Measurements from ENCODE around the gene YWHAB.
"Not testable (repeated sequence)": the region's sequence is repeated elsewhere in the genome, so short reads cannot be mapped to it uniquely, and the experiment has no call there.

YWHAB gene

DNA sequence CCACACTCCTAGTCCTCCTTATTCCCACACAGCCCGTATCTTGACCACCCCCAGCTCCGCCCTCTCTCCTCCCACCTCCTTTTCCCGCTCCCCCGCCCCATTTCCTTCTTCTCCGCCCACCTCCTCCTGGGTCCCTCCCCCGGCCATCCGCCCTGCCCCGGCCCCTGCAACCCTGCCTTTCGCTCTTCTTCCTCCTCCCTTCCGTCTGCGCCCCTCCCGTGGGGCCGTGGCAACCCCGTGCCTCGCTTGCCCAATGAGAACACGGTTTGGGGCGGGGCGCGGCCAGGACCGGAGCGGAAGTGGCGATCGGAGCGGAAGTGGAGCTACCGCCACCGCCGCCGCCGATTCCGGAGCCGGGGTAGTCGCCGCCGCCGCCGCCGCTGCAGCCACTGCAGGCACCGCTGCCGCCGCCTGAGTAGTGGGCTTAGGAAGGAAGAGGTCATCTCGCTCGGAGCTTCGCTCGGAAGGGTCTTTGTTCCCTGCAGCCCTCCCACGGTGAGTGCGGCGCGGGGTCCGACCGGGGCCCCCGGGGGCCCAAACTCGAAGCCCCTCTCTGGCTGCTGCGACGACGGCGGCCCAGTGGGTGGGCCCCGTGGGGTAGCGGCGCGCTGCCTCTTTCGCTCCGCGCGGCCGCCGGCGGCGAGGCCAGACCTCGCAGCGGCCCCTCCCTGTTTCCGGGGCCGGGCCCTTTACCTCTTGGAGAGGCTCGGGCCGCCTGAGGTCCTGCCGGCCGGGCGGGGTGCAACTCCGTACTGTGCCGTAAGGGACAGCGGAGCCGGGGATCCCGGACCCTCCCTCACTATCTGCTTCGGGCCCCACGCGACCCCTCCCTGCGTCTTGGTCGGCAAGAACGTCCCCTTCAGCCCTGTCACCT, at the start of gene YWHAB:
Gene YWHAB, plus strand, starts transcription at position 314 of the 874 bp plus-strand sequence. CDS start 15,829 bp downstream, outside the sequence.
- DNase-seq (ENCODE audit: low read depth in 2 of 2), result peak; percentile 94 to 98

- DNase-seq (ENCODE audit: low read depth in 2 of 2), result no peak
Measured at GRCh38 chr20:44836601-44837120, 48.8 kb upstream of the YWHAB start.

- no peak for DNase-seq (ENCODE audit: low read depth in 2 of 2)
Measured at GRCh38 chr20:44837946-44838345, 47.6 kb upstream of the YWHAB start.

DNA sequence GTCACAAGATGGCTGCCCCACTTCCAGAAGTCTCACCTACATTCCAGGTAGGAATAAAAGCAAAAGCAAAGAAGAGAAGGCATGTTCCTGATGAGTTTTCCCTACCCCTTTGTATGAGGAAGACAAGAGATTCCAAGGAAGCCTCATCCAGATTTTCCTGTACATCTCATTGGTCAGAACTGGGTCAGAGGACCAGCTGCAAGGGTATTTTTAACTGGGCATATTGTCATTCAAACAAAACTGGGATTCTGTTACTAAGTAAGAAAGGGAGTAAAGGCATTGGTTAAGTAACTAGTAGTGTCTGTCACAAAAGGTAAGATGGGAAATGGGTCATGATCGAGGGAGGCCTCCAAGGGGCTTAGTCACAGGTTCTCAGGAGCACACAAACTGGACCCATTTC, 47.0 kb upstream of the YWHAB start:
- no peak for DNase-seq (ENCODE audit: low read depth in 2 of 2)

DNA sequence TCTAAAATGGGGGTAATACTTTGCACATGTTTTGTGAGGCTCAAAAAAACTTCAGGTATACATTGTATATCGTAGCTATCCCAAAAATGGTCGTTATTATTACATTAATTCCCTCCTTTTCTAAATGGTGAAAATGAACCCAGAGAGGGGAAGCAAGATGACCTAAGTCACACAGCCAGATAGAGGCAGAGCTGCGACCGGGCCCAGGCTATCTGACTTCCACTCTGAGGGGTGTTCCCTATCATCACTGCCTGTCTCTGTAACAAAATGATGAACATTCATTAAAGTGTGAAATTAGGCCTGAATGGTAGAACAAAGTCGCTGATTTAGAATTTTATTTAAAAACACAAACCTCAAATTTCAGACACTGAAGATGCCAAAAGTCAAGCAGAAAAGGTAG, 46.0 kb upstream of the YWHAB start:
- DNase-seq (ENCODE audit: low read depth in 2 of 2), result no peak

DNA sequence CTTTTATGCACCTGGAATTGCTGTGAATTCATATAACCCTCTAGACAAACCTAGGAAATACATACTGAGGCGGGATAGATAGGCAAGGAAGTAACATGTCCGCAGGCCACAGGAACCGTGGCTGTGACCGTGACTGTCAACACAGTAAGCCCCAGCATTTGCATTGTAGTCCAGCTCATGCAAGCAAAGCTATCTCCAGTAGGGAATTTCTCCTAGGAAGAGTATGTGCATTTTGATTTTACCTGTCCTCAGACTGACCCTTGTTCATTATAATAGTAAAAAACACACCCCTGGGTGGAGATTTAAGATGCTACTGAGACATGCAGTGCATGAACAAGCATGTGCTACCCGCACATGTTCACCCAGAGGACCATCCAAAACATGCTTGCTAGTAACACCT, 44.7 kb upstream of the YWHAB start:
- no peak for DNase-seq (ENCODE audit: low read depth in 2 of 2)

DNA sequence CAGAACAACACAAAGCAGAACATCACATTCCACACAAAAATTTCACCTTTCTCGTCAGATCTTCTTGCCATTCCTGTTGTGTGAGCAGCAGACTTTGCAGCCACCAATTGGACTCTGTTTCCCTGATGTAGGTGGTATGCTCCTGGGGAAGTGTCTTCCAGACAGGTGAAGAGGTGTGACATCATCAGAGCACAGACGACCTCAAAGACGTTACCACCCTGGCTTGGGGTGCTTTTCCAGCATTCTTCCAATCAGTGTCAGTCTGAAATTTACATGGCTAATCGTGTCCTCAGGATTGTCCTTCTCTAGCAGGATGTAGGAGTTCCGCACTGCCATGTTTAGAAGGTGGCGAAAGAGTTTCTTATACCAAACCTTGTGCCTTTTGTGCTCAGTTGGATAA, 43.5 kb upstream of the YWHAB start:
- no peak for DNase-seq (ENCODE audit: low read depth in 2 of 2)

DNA sequence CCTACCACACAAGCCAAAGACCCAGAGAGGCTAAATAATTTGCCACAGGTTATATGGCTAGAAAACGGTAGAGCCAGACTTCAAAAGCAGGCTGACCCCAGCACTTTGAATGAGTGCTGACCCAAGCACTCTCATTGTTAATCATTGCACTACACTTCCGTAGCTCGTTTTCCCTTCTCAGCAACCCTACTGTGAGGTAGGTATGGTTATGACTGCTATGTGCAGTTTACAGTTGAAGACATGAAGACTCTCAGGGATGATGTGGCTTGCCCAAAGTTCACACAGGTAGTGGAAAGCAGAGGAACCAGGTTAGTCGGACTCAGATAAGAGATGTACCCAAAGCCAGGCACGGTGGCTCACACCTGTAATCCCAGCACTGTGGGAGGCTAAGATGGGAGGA, 41.6 kb upstream of the YWHAB start:
- no peak for DNase-seq (ENCODE audit: low read depth in 2 of 2)

- DNase-seq (ENCODE audit: low read depth in 2 of 2), result no peak
Measured at GRCh38 chr20:44848254-44849015, 37.1 kb upstream of the YWHAB start.

GRCh38 chr20:44849703-44850102, 35.8 kb upstream of the YWHAB start:
- DNase-seq (ENCODE audit: low read depth in 2 of 2), result no peak

DNA sequence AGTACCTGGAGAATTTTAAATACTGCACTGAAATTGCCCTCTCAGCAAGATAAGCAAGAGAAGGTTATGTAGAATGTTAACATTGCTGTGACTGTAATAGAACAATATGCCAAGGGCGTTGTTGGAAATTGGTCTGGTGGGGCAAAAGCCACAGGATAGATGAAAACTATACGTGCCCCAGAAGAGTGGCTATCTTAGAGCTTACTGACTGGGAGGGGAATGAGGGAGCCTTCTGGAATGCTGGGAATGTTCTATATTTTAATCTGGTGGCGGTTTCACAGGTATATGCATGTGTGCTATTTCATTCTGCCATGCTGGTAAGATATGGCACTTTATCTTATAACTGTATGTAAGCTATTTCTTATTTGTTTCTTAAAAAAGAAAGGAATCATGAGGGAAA, 35.2 kb upstream of the YWHAB start:
- DNase-seq (ENCODE audit: low read depth in 2 of 2), result no peak

- no peak for DNase-seq (ENCODE audit: low read depth in 2 of 2)
Measured at GRCh38 chr20:44850837-44851236, 34.7 kb upstream of the YWHAB start.

GRCh38 chr20:44851545-44851944, 34.0 kb upstream of the YWHAB start:
- no peak for DNase-seq (ENCODE audit: low read depth in 2 of 2)

- DNase-seq (ENCODE audit: low read depth in 2 of 2), result no peak
Measured at GRCh38 chr20:44856442-44856841, 29.1 kb upstream of the YWHAB start.

DNA sequence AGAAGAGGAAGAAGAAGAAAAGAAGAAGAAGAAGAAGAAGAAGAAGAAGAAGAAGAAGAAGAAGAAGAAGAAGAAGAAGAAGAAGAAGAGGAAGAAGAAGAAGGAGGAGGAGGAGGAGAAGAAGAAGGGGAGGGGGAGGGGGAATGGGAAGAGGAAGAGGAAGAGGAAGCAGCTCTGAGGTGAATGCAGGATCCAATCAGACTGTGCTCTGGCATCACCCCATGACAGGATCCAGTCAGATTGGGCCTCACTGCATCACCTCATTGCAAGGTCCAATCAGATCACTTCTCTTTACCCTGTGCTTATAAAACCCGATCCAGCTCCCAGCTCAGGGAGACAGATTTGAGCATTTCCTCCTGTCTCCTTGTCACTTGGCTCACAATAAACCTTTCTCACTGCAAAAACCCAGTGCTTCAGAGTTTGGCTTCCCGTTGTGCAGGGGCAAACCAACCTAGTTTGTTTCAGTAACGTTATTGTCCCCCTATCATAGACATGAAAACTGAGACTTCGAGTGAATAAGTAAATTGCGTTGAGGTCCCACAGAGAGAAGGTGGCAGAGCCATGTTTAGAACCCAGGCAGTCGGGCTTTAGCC, 28.6 kb upstream of the YWHAB start:
- no peak for DNase-seq (ENCODE audit: low read depth in 2 of 2)

GRCh38 chr20:44858606-44859360, 26.7 kb upstream of the YWHAB start:
- no peak for DNase-seq (ENCODE audit: low read depth in 2 of 2)

- DNase-seq (ENCODE audit: low read depth in 2 of 2), result no peak
Measured at GRCh38 chr20:44861531-44862006, 23.9 kb upstream of the YWHAB start.

DNA sequence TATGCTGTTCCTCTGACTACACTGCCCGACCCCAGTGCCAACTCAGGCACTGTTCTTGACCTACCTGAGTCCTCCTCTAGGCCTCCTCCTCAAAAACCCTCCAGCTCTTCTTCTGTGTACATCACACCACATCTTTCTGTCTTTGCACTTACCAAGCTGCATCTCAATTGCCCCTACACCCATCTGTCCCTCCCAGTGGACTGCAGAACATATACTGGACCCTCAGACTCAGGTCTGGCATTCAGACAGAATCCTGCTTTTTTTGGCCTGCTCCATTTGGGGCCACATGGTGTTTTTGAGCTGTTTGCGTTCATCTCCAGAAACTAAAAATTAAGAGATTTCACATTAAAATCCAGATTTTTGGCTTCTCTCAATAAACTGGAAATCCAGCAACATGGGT, 23.2 kb upstream of the YWHAB start:
- no peak for DNase-seq (ENCODE audit: low read depth in 2 of 2)

- not testable (repeated sequence) for DNase-seq (ENCODE audit: low read depth in 2 of 2)
Measured at GRCh38 chr20:44863365-44864084, 22.0 kb upstream of the YWHAB start.

- not testable (repeated sequence) for DNase-seq (ENCODE audit: low read depth in 2 of 2)
Measured at GRCh38 chr20:44864493-44864892, 21.0 kb upstream of the YWHAB start.

All from stimulated activated CD8-positive, alpha-beta memory T cell treated with anti-CD3 and anti-CD28 coated beads, Interleukin-7, amount 100 ng/mL, for 4 hours (primary cell).